HG02588 (cell line): ENCODE results near the gene TMEM236.

ENCODE experiments used
- ATAC-seq: cut with Tn5 transposase; IDR thresholded peaks from one replicate; pipeline ENCODE4 v1.9.1; 2021; ENCODE audit warnings: mild to moderate bottlenecking, moderate library complexity; ENCODE audit not compliant: unreplicated experiment

The TMEM236 gene

DNA sequence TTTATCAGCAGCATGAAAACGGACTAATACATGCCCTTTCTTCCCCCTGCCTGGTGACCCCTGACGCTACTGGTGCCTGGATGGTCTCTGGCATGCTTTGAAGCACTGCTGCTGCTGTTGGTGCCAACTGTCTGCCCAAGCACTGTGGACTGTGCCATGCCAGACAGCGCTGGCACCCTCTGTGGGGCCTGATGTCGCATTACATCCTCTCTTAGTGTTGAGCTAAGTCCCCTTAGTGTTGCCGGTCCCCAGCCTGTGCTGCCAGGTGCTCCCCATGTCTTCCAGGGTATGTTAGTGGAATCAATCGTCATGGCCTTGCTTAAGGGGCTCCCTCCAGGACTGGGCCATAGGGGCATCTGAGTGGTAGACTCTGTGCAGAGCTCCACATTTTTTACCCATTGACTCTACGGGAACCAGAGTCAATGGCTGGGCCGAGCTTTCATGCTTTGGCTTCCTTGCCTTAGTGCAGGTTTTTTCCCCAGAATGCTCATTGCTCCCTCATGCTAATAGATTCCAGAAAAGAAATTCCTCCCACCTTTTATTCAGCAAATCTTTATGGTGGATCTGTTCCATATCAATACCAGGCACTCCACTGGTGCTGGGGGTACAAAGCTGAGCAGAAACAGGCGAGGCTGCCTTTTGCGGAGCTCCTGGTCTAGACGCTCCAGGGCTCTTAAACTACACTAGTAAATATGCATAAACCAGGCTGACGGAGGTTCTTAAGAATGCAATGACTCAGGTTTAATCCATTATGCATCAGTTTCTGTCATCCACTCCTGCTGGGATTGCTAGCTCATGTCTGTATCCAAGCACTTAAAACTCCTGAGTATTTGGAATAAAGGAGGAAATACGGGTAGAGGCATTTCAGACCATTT, 35.3 kb downstream of the TMEM236 start:
- no peak for ATAC-seq

DNA sequence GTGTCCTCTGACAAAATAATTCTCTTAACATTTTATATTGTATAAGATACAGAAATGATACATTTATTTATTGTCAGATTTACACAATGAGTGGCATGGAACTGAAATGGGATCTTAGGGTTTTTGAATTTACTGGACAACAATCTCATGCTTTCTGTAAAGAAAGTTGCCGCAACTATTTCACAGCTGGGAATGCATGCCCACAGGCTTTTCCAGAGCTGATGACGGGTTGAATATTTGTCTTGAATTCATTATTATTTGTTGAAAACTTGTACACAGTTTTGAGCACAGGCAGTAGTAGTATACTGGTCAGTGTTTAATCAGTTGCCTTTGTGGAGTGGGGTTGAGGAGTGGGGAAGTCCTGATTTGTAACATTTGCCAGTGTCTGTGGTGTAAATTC, 36.6 kb downstream of the TMEM236 start:
- no peak for ATAC-seq

DNA sequence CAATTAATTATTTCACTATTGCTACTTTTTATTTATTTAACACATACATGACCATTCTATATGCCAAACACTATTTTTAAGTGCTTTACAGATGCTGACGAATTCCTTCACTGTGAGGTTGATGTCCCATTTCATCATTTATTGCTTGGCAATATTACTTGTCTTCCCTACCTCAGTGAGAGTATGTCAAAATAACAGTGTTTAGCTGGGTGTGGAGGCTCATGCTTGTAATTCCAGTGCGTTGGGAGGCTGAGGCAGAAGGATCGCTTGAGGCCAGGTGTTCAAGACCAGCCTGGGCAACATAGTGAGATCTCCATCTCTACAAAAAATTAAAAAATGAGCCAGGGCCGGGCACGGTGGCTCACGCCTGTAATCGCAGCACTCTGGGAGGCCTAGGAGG, 37.4 kb downstream of the TMEM236 start:
- ATAC-seq = no peak

DNA sequence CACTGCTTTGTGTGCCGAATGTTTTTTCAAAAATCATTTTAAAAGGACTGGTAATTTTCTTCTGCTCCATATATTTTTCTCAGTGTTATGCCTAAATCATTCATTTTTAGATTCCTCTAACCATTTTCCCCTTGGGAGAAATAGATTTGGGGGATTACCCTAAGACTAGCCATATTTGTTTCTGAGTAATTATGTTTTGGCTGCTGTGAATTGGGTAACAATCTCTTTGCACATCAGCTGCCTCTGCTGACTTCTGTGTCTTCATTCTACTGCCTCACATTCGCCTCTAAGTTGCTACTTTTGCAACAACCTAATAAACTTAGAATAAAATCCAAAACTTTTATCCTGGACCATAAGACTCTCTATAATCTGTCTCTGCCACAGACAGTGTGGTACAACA, 38.6 kb downstream of the TMEM236 start:
- no peak for ATAC-seq

DNA sequence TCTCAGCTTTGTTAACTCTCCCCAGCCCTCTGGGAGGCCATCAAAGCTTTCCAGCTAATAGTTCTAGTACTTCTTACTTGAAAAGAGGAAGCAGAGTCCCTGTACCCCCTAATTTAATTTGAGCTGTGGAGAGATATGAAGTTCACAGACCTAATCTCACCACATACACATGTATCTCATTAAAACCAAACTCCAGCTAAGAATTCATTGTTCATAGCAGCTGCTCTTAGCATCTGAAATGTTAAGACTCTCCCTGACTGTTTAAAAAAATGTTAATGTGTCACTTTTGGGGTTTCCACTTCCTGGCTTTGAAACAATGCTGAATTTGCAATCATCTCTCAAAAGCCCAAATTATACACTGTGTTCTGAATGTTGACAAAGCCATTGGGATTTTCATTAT, 41.0 kb downstream of the TMEM236 start:
- ATAC-seq = no peak

DNA sequence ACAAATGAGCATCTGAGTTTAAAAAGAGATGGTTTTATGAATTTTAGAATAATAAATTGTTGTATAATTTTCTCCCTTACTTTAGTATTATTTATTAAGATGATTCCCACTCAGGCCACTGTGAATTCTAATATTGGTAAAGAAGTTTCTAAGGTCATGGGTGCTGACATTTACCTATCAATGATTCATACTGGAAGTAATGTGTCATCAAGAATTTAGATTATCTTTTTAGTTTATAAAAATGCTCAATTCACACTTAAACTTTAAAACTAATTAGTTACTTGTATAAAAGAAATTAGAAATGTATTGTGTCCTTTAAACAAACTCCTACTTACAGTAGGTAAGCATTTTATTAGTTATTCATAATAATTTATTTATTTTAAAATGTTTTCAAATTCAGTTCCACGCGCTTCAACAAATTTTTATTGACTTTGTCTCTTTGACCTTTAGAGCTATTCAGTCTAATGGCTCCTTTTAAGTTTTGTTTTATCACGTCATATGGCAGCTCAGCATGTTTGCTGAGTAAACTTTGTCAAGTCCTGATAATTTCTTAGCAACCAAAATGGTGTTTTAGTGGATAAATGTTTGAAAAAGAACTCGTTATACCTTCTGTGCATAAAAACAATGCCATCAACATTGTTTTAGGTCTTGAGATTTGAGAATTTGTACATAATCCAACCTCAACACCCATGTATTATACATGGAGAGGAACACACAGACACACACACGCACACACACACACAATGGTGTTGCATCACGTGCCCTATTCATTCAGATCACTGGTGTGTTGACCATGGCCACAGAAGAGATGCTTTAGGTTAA, 42.0 kb downstream of the TMEM236 start:
- ATAC-seq = no peak

DNA sequence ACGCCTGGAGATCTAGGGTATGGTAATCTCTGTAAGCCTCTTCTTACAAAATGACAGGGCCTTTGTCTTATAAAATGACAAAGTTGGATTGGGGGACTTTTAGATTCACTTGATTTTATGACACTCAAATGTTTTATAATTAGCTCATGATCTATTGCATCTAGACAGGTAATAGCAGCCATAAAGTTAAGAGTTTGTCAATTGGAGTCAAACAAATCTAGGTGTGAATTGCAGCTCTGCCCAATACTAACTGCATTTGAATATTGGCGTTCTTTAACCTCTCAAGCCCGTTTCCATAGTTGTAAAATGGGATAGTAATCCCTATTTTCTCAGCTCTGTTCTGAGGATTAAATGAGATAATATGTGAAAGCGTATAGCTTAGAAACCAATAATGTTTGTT, 43.1 kb downstream of the TMEM236 start:
- no peak for ATAC-seq

DNA sequence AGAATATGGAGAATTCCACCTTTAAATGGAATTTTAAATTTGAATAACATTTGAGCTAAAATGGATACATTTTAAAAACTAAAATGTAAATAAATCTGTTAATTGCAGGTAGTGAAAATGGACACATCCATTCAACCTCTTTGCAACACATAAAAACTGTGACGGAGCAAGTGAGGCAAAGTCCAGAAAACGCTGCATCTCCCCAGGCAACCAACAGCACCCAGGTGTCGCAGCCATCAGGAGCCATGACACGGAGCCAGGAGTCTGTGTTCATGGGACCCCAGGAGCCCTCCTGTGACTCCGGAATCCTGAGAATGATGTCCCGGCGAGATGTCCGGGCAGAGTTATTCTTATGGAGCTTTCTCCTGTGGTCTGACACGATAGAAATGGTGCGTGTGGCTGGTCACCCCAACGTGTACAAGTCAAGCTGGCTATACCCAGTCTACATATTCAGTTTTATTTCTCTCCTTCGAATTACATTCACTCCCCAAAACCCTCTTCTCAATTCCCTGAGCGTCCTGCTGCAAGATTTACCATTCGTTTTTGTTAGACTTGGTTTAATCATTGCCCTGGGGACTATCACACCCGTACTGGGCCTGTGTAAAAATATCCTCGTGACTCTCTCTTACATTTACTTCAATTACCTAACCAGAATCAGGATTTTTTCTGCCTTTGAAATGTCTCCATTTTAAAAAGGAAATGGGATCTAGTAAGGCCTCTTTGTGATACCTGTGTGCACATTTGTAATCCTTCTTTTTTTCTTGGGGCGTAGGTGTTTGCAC, 44.0 kb downstream of the TMEM236 start:
- no peak for ATAC-seq

DNA sequence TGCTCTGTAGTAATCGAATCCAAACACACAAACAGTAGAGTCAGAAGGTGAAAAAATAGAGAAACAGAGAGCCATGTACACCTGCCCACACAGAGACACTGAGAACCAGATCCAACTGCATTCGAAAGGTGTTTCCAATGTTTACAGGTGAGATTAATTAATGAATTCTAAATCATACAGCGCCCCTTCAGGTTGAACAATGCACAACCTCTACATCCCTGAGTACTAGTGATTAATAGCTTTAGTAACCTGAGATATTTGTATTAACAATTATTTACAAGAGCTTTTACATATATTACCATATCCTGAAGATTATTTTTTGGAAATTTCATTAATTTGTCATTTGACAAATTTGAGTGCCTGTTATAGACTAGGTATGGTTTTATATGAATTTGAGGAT, 49.5 kb downstream of the TMEM236 start:
- ATAC-seq = no peak

DNA sequence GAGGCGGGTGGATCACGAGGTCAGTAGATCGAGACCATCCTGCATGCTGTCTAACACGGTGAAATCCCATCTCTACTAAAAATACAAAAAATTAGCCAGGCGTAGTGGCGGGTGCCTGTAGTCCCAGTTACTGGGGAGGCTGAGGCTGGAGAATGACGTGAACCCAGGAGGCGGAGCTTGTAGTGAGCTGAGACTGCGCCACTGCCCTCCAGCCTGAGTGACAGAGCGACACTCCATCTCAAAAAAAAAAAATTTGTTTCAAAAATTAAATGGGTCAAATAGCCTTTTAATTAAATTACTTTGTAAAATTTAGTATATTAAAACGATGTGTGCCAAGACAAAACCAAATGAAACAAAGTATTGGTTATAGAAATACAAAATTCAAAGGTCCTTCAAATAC, 50.3 kb downstream of the TMEM236 start:
- ATAC-seq = no peak

DNA sequence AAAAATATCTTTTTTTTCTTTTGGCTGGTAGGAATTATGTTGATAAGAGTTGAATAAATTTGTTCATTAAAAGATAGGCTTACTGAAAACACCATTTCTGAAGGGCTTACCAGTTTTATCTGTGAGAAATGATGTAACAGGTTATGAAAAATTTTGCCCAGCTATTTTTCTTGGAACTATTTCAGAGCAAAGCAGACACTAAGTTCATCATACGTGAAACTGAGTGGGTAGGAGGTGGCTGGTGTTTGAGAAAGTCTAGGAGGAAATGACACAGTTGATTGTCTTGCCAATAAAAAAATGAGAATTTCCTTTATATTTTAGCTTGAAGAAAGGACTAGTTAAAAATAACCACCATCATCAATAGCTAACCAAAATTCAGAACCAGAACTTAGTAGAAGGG, 51.0 kb downstream of the TMEM236 start:
- ATAC-seq = no peak

DNA sequence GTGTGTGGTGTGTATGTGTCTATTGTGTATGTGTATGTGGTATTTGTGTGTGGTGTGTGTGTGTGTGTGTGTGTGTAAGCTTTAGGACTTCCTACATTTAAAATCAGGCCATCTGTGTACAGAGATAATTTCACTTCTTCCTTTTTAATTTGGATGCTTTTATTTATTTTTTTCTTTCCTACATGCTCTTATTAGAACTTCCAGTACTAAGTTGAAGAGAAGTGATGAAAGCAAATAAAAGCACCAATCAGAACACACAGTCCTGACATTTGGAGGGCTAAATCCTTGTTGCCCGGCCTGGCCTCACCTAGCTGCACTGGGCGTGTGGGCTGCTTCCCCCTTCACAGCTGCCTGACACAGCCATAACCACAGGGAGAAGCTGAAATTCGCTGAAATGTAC, 53.3 kb downstream of the TMEM236 start:
- ATAC-seq = no peak

DNA sequence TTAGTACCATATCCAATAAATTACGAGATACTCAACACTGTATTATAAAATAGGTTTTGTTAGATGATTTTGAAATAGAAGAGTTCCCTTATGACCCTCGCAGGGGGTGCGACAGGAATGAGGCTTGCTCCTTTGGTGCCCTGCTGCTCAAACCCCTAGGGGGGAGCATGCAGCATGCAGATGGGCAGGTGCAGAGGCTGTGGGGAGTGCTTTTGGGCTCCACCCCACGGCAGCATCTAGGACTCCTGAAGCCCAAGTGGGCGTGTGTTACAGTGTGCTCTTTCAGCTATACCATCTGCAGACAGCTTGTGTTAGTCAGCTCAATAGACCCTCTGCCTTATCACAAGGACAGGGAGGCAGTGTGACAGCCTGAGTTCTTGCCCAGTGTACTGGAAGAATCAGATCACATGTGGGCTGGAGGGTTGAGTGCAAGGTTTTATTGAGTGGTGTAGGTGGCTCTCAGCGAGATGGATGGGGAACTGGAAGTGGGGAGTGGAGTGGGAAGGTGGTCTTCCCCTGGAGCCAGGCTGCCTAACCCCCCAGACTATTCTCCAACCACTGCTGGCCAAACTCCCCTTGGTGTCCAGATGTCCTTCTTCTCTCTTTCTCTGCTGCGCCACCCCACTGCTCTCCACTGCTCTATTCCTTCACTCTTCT, 54.0 kb downstream of the TMEM236 start:
- no peak for ATAC-seq

DNA sequence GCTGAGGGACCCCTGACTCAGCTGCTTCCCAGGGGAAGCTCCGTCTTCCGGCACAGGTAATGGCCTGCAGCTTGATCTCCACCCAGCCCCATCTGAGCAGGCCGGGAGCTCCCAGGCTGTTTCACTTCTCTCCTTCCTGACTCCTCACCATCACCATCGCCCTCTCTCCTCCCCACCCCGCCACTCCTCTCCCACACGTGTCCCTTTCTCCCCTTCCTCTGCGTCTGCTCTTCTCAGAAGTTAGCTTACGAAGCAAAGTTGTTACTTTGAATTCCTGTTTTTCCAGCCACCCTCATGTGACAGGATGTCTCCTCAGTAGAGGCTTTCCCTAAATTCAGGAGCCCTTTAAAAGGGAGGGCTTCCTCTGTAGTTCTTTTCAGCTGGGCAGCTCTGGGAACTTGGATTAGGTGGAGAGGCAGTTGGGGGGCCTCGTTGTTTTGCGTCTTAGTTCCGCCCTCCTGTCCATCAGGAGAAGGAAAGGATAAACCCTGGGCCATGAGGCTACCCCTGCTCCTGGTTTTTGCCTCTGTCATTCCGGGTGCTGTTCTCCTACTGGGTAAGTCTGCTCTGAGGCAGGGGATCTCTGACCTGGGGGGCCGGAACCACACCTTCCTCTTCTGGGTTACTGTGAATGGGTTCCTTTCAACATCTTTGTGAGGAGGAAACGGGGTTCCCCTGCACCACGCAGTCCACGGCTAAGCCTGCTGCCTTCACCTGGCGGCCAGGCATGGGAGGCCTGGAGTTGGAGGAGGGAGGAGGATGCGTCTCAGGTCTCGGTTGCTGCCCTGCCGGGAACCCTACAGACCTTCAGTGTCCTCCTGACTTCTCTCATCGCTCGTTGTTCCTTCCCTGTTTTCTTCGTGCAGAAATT, 57.2 kb downstream of the TMEM236 start, which contains the start of gene MRC1:
Gene MRC1, plus strand, starts transcription at position 378 of the 871 bp plus-strand sequence. Its CDS starts 118 bp downstream, at position 496.
- ATAC-seq = no peak

DNA sequence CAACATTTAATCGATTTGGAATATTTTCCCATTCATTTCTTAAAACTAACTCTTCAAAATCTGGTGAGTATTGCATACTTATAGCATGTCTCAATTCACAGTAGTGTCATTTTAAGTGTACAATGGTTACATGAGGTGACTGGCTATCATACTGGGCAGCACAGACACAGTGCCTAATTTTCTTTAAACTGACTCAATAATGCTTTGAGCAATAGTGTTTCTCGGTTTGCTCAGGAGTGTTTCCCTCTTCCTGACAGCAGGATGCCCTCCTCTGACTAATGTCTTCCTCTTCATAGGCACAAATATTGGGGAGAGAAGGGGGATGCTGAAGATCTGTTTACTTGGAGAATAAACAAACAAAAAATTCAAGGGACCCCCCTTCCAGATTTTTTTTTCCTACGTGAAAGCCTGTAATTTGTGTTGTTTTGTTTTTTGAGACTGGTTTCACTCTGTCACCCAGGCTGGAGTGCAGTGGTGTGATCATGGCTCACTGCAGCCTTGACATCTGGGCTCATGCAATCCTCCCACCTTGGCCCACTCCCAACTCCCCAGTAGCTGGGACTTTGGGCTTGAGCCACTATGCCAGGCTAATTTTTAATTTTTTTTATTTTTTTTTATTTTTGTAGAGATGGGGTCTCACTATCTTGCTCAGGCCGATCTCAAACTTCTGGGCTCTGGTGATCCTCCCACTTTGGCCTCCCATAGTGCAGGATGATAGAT, 59.3 kb downstream of the TMEM236 start:
- ATAC-seq = no peak

DNA sequence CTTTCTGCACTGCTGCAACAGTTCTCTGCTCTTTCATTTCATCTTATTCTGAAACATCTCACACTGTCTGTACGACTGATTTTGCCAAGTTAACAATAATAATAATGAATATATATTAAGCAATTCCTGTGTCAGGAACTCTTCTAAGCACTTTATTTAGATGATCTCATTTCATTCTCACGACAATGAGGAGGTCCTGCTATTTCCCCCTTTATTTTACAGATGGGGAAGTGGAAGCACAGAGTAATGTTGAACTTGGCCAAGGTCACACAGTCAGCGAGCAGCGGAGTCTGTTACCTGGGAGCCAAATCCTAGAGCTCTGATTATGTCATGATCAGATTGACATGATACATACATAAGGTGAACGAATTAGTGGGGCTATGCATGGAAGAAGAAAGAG, 63.0 kb downstream of the TMEM236 start:
- no peak for ATAC-seq

DNA sequence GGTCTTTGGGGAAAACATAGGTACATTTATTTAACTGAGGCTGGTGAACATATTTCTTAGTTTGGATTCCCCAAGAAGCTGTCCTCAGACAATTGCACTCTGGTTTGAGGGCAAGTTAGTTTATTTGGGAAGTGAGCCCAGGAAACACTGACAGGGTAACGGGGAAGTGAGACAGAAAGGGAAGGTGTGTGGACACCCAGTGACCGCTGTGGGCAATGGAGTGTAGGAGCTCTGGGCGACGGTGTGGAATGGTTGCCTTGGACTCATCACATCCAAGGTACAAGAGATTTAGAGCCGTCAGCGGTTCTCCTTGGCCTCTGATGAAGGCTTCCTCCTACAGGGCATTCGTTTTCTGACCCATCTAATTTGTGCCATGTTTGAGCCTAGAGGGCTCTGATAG, 64.2 kb downstream of the TMEM236 start:
- no peak for ATAC-seq

DNA sequence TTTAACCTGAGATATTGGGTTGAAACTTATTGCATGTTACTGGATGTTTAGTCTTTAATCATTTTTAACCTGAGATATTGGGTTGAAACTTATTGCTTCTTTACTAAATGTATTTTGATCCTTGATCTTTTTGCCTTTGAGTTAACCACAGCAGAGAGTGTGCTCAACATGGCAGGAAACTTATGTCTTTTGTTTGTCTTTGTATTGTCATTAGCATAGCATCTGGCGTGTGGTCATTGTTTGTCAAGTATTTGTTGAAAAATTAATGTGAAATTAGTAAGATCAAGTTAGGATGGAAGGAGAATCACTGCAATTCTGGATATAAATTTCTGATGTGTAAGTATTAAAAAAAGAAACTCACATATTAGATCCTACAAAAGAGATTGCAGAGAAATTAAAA, 65.3 kb downstream of the TMEM236 start:
- ATAC-seq = no peak

DNA sequence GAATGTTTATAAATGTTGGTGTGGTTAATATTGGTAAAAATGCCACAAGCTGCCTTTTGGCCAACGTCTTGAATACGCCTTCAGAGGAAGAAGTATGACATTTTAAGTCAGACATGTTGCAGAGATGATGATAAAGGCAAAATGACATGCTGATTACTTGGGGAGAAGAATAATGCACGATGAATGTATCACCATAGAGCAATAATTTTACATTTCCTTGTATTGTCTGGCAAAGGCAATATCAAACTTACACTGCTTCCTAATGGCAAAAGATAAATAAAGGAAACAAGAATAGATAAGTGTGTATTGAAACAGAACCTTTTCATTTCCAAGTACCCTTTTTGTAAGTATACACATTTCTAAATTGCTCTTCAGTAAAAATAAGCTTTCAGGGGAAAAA, 65.8 kb downstream of the TMEM236 start:
- ATAC-seq = no peak
